ENCODE measurements around the gene CD163L1.

- TF ChIP-seq CTCF (IDR thresholded peaks at IDR 0.05; ENCODE audit: low read length) (no peak), EZH2 (optimal IDR thresholded peaks at IDR 0.05; ENCODE audit: low read depth, low read length) (no peak)
Observed at GRCh38 chr12:7383157-7383556, 60.8 kb downstream of the CD163L1 start.
